ENCODE results near the gene POU6F2.
"Not testable (repeated sequence)": the region's sequence is repeated elsewhere in the genome, so short reads cannot be mapped to it uniquely, and the experiment has no call there.

Gene POU6F2, protein sequence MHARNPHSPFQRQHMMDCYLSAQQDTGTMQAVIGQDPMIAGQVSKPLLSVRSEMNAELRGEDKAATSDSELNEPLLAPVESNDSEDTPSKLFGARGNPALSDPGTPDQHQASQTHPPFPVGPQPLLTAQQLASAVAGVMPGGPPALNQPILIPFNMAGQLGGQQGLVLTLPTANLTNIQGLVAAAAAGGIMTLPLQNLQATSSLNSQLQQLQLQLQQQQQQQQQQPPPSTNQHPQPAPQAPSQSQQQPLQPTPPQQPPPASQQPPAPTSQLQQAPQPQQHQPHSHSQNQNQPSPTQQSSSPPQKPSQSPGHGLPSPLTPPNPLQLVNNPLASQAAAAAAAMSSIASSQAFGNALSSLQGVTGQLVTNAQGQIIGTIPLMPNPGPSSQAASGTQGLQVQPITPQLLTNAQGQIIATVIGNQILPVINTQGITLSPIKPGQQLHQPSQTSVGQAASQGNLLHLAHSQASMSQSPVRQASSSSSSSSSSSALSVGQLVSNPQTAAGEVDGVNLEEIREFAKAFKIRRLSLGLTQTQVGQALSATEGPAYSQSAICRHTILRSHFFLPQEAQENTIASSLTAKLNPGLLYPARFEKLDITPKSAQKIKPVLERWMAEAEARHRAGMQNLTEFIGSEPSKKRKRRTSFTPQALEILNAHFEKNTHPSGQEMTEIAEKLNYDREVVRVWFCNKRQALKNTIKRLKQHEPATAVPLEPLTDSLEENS

DNA sequence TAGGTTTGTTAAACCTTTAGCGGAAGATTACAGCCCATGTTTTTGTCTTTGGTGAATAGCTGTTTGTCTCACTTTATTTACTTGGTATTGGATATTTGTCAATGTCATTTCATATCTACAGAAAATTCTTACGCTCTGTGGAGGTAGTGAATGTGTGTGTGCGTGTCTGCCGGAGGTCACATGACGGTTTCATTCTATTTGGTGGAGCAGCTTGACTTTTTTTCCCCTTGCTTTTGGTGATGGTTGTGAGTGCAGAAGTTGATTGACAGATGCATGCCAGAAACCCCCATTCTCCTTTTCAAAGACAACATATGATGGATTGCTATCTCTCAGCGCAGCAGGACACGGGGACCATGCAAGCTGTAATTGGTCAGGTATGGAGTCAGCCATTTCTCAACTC lies at the start of gene POU6F2:
Gene POU6F2, plus strand, starts transcription at position 225 of the 400 bp plus-strand sequence. Its CDS starts 45 bp downstream, at position 270.
- DNase-seq (ENCODE audit: low read depth in 2 of 2): no peak

DNA sequence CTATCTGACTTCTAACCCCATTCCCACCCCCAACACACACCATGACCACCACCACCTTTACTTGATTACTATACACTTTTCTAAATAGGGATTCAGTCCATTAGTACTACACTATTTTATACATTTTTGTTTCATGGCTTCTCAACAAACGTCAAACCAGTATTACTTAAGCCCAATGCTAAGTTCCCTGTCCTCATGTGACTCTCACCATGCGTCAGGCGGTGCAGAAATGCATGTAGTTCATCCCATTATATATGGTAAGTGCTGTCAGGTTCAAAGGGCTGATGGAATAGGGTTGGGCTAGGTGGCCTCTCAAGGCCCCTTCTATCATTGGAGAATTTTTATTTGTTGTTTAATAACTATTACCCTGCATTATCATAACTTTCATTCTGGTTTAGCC lies 49.2 kb upstream of the POU6F2 start:
- DNase-seq (ENCODE audit: low read depth in 2 of 2): no peak

GRCh38 chr7:38929460-38930171 lies 48.1 kb upstream of the POU6F2 start:
- DNase-seq (ENCODE audit: low read depth in 2 of 2): no peak

DNA sequence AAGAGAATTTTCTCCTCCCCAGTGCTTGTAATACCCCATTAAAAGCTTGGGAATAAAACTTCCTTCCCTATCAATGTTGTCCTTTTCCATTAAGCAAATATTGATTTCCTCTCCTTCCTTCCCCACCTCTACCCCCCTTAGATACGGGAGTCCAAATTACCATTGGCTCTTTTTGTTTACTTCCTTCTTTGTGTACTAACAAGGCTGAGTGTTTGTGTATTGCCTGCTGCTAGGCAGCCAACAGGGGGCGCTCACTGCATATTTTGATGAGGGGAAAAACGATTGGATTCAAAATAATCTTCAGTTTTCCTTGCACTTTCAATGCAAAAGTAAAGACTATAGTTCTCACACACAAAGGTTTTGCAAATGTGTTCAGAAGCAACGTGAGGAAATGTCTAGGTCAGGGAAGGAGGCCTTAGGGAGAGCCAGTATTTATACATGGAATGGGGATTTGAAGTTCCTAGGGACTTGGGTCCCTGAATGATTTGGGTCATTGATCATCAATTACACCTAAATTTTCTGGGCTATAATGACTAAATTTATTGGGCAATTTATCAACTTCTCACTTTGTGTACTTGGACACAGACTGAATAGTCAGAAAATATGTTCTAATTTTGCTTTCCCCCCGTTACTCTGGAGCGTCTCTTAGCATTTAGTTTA lies 45.1 kb upstream of the POU6F2 start:
- DNase-seq (ENCODE audit: low read depth in 2 of 2): peak in 1 of 2 experiments; percentile 14

DNA sequence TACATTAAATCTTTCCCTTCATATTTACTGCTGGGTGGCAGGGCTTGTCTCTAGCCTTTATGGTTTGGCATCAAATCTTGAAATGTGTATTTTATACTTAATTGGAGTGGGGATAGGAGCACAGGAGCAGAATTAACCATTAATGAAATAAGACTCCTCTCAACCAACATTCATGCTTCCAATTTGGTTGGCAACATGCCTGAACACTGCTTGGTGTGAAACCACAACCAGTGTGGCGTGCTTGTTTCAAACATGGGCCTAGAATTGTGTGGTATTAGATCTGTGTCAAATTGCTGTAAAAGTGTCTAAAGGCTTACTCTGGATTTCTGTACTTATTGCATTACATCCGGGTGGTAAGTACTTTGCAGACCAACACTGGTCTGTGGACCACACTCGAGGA lies 43.7 kb upstream of the POU6F2 start:
- DNase-seq (ENCODE audit: low read depth in 2 of 2): no peak

GRCh38 chr7:38934536-38934935 lies 43.2 kb upstream of the POU6F2 start:
- DNase-seq (ENCODE audit: low read depth in 2 of 2): no peak

DNA sequence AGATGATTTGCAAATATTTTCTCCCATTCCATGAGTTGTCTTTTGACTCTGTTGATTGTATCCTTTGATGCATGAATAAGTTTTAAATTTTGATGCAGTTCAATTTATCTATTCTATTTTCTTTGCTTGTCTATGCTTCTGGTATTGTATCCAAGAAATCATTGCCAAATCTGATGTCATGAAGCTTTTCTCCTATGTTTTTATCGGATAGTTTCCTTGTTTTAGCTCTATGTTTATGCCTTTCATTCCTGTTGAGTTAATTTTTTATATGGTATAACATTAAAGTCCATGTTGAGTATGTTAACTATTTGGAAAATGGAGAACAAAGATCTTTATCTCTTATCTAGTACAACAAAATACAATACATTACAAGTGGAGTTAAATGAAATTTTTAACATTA lies 41.1 kb upstream of the POU6F2 start:
- no peak for DNase-seq (ENCODE audit: low read depth in 2 of 2)

DNA sequence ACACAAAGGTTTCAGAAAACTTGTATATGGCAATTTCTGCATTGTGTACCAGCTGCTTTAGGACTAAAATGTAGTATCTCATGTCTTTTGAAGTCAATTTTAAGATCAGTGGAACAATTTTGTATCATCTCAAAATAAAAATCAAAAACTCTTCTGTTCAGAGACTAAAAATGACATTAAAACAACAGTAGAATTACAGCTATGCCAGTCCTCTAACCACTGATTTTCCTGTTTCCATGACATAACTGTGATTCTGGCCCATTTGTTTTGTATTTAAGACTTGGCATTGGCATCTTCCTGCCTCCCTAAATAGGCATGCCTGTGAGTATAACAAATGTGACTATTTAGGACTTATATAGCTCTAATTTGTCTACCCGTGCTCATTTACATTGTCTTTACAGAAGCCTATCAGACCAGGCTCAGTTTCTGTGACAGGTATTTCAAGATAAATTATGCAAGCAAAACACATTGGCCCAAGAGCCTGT lies 39.7 kb upstream of the POU6F2 start:
- DNase-seq (ENCODE audit: low read depth in 2 of 2): no peak

- DNase-seq (ENCODE audit: low read depth in 2 of 2): no peak
These were observed 39.1 kb upstream of the POU6F2 start for GRCh38 chr7:38938589-38938988.

- no peak for DNase-seq (ENCODE audit: low read depth in 2 of 2)
These were observed 36.9 kb upstream of the POU6F2 start for GRCh38 chr7:38940774-38941173.

- no peak for DNase-seq (ENCODE audit: low read depth in 2 of 2)
These were observed 35.2 kb upstream of the POU6F2 start for GRCh38 chr7:38942431-38943051.

DNA sequence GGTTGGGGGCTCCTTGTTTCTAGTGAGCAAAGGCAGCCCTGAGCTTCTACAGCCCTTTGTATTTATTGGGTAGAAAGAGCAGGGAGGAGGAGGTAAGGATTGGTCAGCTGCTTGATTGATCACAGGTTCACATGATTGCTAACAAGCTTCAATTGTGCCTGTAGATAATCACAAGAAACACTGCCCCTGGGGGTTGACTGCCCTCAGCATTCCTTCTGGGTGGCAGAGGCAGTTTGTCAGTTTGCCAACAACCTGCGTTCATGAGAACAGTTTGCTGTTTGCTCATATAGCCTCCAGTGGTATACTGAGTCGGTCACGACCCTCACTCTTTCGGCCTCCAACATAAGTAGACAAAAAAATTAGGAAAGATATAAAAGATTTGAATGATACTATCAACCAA lies 30.2 kb upstream of the POU6F2 start:
- DNase-seq (ENCODE audit: low read depth in 2 of 2): not testable (repeated sequence)

- no peak for DNase-seq (ENCODE audit: low read depth in 2 of 2)
These were observed 27.4 kb upstream of the POU6F2 start for GRCh38 chr7:38950309-38950708.

DNA sequence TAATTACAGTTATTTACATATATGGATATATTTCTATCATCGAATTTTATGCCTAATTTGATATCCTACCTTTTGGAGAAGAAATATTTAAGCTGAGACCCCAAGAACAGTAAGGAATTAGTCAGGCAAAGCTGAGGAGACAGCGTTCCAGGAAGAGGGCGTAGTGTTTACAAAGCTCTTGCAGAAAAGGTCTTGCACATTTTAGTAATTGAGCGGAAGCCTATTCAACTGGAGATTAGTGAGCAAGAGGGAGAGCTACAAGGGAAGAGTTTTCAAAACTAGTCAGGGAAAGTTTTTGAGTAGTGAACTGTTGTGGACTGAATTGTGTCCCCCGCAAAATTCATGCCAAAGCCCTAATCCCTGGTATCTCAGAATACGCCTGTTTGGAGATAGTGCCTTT lies 26.5 kb upstream of the POU6F2 start:
- DNase-seq (ENCODE audit: low read depth in 2 of 2): no peak

GRCh38 chr7:38953227-38953626 lies 24.5 kb upstream of the POU6F2 start:
- no peak for DNase-seq (ENCODE audit: low read depth in 2 of 2)

- no peak for DNase-seq (ENCODE audit: low read depth in 2 of 2)
These were observed 23.7 kb upstream of the POU6F2 start for GRCh38 chr7:38953971-38954370.

- DNase-seq (ENCODE audit: low read depth in 2 of 2): no peak
These were observed 21.8 kb upstream of the POU6F2 start for GRCh38 chr7:38955892-38956291.

DNA sequence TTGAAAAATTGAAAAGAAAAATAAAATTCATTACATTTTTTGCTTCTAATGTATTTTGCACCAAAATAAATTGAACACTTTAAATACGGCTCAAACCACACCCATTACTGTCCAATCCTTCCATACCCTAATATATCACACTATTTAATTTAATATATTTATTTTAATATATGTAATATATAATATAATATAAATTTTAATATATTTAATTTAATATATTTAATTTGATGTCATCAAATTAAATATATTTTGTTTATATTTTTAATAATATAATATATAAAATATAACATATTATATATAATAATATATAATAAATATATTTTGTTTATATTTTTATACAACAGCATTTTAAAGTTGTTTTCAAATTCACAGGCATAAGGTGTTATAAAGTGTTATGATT lies 15.7 kb upstream of the POU6F2 start:
- no peak for DNase-seq (ENCODE audit: low read depth in 2 of 2)

- no peak for DNase-seq (ENCODE audit: low read depth in 2 of 2)
These were observed 12.8 kb upstream of the POU6F2 start for GRCh38 chr7:38964921-38965320.

DNA sequence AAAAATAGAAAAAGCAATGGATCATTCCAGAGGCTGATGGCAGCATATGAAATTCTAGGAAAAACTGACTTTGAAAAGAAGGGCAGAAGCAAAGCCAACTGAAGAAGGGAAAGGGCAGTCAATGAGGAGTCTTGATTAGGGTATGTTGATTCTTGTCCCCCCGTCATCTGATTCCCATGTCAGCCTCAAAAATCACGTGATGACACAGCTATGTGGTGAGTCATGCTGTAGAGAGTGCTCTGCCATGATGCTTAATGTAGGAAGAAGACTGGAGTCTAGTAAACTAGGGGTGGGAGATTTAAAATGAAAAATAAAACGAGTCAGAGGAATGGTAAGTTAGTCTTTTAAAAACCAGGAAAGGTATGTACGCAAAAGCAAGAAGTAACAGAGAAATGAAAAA lies 3.9 kb upstream of the POU6F2 start:
- DNase-seq (ENCODE audit: low read depth in 2 of 2): no peak

- DNase-seq (ENCODE audit: low read depth in 2 of 2): no peak
These were observed 1.7 kb upstream of the POU6F2 start for GRCh38 chr7:38975944-38976392.
